ENCODE data around the gene TFCP2L1. TPM values are rescaled to one million over a fixed set of nuclear protein-coding genes. Genes with fewer than 3 reads are reported as not detected.
"Not testable (repeated sequence)": the region's sequence is repeated elsewhere in the genome, so short reads cannot be mapped to it uniquely, and the experiment has no call there.

The TFCP2L1 gene
- total RNA-seq, 1 donor from 2014 or later, result not detected

- no peak for DNase-seq (ENCODE audit: extremely low read depth, low read depth, low spot score)
Measured at GRCh38 chr2:121231385-121232000, 53.5 kb downstream of the TFCP2L1 start.

- DNase-seq (ENCODE audit: extremely low read depth, low read depth, low spot score), result no peak
Measured at GRCh38 chr2:121228521-121228920, 56.5 kb downstream of the TFCP2L1 start.

DNA sequence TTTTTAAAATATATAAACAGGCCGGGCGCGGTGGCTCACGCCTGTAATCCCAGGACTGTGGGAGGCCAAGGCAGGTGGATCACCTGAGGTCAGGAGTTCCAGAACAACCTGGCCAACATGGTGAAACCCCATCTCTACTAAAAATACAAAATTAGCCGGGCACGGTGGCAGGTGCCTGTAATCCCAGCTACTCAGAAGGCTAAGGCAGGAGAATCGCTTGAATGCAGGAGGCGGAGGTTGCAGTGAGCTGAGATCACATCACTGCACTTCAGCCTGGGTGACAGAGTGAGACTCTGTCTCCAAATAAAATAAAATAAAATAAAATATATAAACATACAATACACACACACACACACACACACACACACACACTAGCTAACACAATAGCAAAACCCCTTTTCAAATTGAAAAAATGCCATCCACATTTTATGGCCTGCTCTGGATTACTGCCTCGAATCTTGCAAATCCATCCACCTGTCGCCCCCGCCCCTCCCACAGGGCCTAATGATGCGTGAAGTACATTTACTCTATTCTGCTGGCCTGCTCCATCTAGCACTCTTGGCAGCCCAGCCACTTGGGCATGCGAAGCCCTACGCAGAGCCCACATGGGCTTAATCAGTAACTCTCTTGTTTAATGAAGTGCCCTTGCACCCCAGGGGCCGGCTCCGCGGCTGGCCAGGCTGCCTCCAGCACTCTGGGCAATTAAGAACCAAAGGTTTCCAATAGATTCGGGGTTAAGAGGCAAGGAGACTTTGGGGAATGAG lies 57.4 kb downstream of the TFCP2L1 start:
- DNase-seq (ENCODE audit: extremely low read depth, low read depth, low spot score), result not testable (repeated sequence)

DNA sequence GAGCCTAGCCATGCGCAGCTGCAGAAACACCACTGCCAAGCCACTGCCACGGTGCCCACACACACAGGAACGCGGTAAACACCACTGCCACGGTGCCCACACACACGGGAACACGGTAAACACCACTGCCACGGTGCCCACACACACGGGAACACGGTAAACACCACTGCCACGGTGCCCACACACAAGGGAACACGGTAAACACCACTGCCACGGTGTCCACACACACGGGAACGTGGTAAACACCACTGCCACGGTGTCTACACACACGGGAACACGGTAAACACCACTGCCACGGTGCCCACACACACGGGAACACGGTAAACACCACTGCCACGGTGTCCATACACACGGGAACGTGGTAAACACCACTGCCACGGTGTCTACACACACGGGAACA lies 59.3 kb downstream of the TFCP2L1 start:
- not testable (repeated sequence) for DNase-seq (ENCODE audit: extremely low read depth, low read depth, low spot score)

DNA sequence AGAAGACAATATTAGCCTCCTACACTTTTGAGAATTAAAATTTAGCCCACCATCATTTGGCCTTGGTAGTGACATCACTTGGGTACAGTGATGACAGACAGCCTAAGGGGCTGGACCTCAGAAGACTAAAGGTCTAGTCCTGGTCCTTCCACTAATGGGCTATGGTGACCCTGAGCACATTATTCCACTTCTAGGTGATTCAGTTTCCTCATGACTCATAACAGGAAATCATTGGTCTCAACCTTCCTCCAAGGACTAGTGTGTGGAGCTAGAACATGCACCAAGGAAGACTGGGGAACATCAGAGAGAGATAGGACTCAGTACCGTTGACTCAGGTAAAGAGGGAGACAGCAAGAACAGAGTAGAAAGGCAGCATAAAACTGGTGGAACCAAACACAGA lies 64.0 kb downstream of the TFCP2L1 start:
- no peak for DNase-seq (ENCODE audit: extremely low read depth, low read depth, low spot score)

DNA sequence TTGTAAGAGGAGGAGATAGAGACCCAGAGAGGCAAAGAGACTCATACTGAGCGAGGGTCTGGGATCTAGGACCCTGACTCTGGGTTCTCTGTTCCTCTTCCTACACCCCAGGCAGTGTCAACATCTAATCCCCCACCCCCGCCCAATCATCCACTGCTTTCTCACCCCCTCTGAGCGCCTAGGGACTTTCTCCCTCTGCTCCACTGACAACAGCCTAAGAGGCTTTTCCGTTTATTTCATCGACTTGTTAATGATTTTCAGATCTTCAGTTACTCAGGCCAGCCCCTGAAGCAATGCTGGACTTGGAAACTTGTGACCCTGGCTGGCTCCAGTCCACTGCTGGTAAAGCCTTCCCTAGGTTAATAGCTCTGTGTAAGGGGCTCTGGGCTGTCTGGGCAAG lies 65.1 kb downstream of the TFCP2L1 start:
- no peak for DNase-seq (ENCODE audit: extremely low read depth, low read depth, low spot score)

- DNase-seq (ENCODE audit: extremely low read depth, low read depth, low spot score), result no peak
Measured at GRCh38 chr2:121218386-121218938, 66.5 kb downstream of the TFCP2L1 start.

- DNase-seq (ENCODE audit: extremely low read depth, low read depth, low spot score), result no peak
Measured at GRCh38 chr2:121217627-121218026, 67.4 kb downstream of the TFCP2L1 start.

DNA sequence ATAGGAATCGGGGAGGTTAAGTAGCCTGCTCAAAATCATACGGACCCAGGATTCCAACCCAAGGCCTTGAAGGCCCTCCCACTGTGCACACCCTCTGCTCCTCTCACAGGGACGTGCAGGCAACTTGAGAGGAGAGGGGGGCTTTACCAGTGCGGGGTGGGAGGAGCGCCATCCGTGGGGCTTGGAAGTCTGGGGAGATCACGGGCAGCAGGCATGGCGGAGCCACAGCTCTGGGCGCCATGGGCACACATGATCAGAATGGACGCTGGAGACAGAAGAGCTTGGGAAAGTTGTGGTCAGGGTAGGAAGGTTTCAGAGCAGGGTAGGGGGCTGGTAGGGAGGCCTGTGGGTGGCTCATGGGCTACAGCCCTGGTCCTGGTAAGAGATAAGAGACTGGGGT lies 70.7 kb downstream of the TFCP2L1 start:
- no peak for DNase-seq (ENCODE audit: extremely low read depth, low read depth, low spot score)

- DNase-seq (ENCODE audit: extremely low read depth, low read depth, low spot score), result no peak
Measured at GRCh38 chr2:121213386-121213785, 71.6 kb downstream of the TFCP2L1 start.

DNA sequence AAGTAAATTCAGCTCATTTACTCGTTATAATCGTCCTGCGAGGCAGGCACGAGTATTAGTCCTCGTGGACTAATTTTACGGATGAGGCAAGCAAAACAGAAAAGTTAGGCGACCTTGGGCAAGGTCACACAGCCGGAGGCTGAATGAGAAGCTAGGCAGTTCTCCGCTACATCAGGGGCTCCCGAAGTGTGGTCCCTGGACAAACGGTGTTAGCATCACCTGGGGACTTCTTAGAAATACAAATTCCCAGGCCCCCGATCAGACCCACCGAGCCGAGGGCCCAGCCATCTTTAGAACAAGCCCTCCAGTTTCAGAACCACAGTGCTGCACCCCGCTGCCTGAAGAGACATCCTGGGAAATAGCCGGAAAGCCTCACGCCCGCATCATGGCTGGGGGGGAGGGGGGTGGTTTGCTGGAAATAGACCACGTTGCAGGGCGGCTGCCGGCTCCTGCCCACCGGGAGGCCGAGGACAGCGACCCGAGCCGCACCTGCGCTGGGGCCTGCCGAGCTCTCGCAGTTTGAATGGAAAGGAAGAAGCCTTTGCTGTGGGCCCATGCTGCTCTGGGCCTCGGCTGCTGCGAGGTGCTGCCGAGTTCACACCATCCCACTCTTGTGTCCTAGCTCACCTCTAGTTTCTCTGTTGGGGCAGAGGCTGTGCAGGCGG lies 72.2 kb downstream of the TFCP2L1 start:
- no peak for DNase-seq (ENCODE audit: extremely low read depth, low read depth, low spot score)

- no peak for DNase-seq (ENCODE audit: extremely low read depth, low read depth, low spot score)
Measured at GRCh38 chr2:121211689-121212151, 73.3 kb downstream of the TFCP2L1 start.

DNA sequence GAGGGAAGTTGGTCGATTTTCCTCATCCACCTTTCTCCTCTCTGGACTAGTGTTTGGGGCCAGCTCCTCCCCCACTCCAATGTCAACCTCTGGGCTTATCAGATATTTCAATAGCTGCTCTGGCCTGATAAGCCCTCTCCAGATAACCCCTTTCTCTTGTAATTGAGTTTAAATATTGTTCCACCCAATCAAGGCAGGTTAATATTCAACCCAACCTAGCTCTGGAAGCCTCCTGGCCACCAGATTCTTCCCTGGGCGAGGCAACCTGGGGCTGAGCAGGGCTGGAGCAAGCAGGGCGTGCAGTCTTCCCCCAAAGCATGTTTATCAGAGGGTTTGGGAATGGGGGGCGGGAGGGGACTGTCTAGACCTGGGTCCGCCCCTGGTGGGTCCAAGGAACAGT lies 73.8 kb downstream of the TFCP2L1 start:
- no peak for DNase-seq (ENCODE audit: extremely low read depth, low read depth, low spot score)

- DNase-seq (ENCODE audit: extremely low read depth, low read depth, low spot score), result no peak
Measured at GRCh38 chr2:121210691-121211090, 74.3 kb downstream of the TFCP2L1 start.

DNA sequence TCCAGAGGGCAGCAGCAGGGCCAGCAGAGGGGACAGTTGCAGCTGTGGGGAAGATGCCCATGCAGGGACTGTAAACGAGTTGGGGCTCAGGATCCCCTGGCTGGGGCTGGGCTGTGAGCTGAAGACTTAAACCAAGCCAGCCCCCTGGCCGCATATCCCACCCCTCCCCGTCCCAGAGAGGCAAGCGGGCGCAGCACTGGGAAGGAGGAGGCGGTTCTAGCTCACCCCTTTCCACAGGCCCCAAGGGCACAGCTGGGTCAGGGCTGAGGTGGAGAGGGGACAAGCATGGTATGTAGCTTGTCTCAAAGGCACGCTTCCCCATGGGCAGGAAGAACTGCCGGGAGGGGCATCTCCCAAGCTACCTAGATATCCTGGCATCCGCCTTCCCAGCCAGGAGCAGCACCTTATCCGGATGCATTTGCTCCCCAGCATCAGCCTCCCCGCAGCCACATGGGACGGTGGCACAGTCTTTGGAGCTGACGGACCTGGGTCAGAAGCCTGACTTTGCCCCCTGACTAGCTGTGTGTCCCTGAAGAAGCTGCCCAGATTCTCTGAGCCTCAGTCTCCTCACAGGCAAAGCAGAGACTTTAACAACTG lies 75.9 kb downstream of the TFCP2L1 start:
- no peak for DNase-seq (ENCODE audit: extremely low read depth, low read depth, low spot score)

GRCh38 chr2:121207494-121207893 lies 77.5 kb downstream of the TFCP2L1 start:
- no peak for DNase-seq (ENCODE audit: extremely low read depth, low read depth, low spot score)

GRCh38 chr2:121205321-121205942 lies 79.6 kb downstream of the TFCP2L1 start:
- DNase-seq (ENCODE audit: extremely low read depth, low read depth, low spot score), result no peak

GRCh38 chr2:121203591-121204249 lies 81.3 kb downstream of the TFCP2L1 start:
- DNase-seq (ENCODE audit: extremely low read depth, low read depth, low spot score), result no peak

DNA sequence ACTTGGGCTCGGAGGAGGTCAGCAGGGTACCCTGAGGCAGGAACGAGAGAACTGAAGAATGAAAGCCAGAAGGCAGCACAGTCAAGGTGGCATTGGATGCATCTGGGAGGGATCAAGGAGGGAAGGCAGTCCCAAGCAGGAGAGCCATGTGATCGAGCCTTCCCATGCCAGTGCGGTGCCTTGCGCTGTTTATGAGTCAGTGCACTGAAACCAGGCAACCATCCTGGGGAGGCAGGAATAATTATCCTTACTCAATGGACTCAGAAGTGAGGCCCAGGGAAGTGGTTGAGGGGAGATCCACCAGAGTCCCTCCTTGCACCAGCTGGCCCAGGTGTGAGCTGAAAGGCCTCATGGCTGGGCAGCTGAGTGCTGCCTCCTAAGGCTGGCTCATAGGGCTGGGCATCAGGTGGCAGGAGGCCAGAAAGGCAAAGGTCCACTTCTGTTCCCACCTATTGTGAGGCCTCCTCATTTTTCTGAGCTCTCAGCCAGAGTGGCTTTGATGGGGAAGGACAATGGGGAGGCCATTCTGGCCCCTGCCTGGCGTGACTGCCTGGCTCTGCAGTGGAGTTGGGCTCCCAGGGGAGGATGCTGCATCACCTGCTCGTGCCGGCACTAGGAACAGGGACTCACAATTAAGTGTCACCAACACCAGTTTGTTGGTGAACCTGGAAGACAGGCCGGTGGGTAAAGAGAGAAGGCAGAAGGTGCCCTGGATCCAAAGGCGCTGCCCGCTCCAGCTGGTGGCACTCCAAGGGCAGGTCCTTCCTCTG lies 82.3 kb downstream of the TFCP2L1 start:
- DNase-seq (ENCODE audit: extremely low read depth, low read depth, low spot score), result no peak
